ENCODE measurements around the gene GALNTL6. TPM values are rescaled to one million over a fixed set of nuclear protein-coding genes. Genes with fewer than 3 reads are reported as not detected.

GALNTL6 gene
- total RNA-seq, 1 experiment from 2014 or later = not detected

GRCh38 chr4:172619218-172619617, 806.0 kb downstream of the GALNTL6 start:
- no TSS peak for BruUV-seq (replicated peaks)
- no peaks in the 10 kb centered on the region for H3K9me3 Mint-ChIP-seq (ENCODE audit: unreplicated experiment)
- CTCF ChIA-PET = no interaction called here

GRCh38 chr4:172619798-172620197, 806.6 kb downstream of the GALNTL6 start:
- ChIA-PET CTCF (no interaction called here), POLR2A (interaction anchor here (0.6 kb wide), 1 partner anchor 59 kb away, joined by 4 read pairs; no protein-coding TSS in a partner anchor)
- Mint-ChIP-seq H3K9me3 (ENCODE audit: unreplicated experiment) (no peaks in the 10 kb centered on the region), H3K27me3 (ENCODE audit: insufficient read depth, unreplicated experiment) (peaks cover 88% of the 10 kb centered on the region), H3K4me3 (ENCODE audit: unreplicated experiment) (no peak overlapping the region), H3K27ac (ENCODE audit: low read depth, unreplicated experiment) (no peak overlapping the region), H3K36me3 (ENCODE audit: insufficient read depth, unreplicated experiment) (no peaks in the 10 kb centered on the region), H3K4me1 (ENCODE audit: insufficient read depth, unreplicated experiment) (no peaks in the 10 kb centered on the region)
- intact Hi-C loops (cut with micrococcal nuclease) = no loop called here
- DNase-seq (ENCODE audit: unreplicated experiment) = no peak
- no TSS peak for BruUV-seq (replicated peaks)
- TF ChIP-seq, protein P1, sequence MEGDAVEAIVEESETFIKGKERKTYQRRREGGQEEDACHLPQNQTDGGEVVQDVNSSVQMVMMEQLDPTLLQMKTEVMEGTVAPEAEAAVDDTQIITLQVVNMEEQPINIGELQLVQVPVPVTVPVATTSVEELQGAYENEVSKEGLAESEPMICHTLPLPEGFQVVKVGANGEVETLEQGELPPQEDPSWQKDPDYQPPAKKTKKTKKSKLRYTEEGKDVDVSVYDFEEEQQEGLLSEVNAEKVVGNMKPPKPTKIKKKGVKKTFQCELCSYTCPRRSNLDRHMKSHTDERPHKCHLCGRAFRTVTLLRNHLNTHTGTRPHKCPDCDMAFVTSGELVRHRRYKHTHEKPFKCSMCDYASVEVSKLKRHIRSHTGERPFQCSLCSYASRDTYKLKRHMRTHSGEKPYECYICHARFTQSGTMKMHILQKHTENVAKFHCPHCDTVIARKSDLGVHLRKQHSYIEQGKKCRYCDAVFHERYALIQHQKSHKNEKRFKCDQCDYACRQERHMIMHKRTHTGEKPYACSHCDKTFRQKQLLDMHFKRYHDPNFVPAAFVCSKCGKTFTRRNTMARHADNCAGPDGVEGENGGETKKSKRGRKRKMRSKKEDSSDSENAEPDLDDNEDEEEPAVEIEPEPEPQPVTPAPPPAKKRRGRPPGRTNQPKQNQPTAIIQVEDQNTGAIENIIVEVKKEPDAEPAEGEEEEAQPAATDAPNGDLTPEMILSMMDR (IDR thresholded peaks at IDR 0.05; ENCODE audit: unreplicated experiment) = no peak

More at GRCh38 chr4:172619218-172619617, 806.0 kb downstream of the GALNTL6 start:
- TF ChIP-seq, protein P1 (IDR thresholded peaks at IDR 0.05; ENCODE audit: unreplicated experiment) = no peak
- no peak for DNase-seq (ENCODE audit: unreplicated experiment)
- Mint-ChIP-seq H3K27me3 (ENCODE audit: insufficient read depth, unreplicated experiment) (peaks cover 86% of the 10 kb centered on the region), H3K4me3 (ENCODE audit: unreplicated experiment) (no peak overlapping the region), H3K27ac (ENCODE audit: low read depth, unreplicated experiment) (no peak overlapping the region), H3K36me3 (ENCODE audit: insufficient read depth, unreplicated experiment) (no peaks in the 10 kb centered on the region), H3K4me1 (ENCODE audit: insufficient read depth, unreplicated experiment) (no peaks in the 10 kb centered on the region)
- intact Hi-C loops (cut with micrococcal nuclease) = no loop called here
- POLR2A ChIA-PET = no interaction called here

DNA sequence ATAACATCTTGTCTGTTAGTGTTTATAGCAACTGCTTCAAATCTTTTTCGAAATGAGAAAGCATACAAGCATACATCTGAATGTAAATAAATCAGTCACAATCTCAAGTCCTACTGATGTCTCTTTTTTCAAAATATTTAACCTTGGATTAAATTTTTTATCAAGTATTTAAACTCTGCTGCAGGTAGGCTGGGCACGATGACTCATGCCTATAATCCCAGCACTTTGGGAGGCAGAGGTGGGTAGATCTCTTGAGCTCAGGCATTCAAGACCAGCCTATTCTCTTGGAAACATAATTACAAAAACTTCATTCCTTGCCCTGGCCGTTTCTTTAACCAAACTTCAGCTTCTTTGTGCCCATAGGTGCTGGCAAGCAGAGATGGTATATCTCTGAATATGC, 815.1 kb downstream of the GALNTL6 start:
- TF ChIP-seq, protein P1 (IDR thresholded peaks at IDR 0.05; ENCODE audit: unreplicated experiment) = no peak

GRCh38 chr4:172630280-172630679, 817.1 kb downstream of the GALNTL6 start:
- ChIA-PET POLR2A (no interaction called here), CTCF (no interaction called here)
- TF ChIP-seq, protein P1 (IDR thresholded peaks at IDR 0.05; ENCODE audit: unreplicated experiment) = no peak
- Mint-ChIP-seq H3K9me3 (ENCODE audit: unreplicated experiment) (peaks cover 5% of the 10 kb centered on the region), H3K36me3 (ENCODE audit: insufficient read depth, unreplicated experiment) (no peaks in the 10 kb centered on the region), H3K27ac (ENCODE audit: low read depth, unreplicated experiment) (no peak overlapping the region), H3K4me3 (ENCODE audit: unreplicated experiment) (no peak overlapping the region), H3K4me1 (ENCODE audit: insufficient read depth, unreplicated experiment) (no peaks in the 10 kb centered on the region), H3K27me3 (ENCODE audit: insufficient read depth, unreplicated experiment) (peaks cover 85% of the 10 kb centered on the region)
- no TSS peak for BruUV-seq (replicated peaks)
- intact Hi-C loops (cut with micrococcal nuclease) = no loop called here
- DNase-seq (ENCODE audit: unreplicated experiment) = no peak

More for the DNA sequence above, 815.1 kb downstream of the GALNTL6 start:
- ChIA-PET CTCF (no interaction called here), POLR2A (no interaction called here)
- H3K4me3 Mint-ChIP-seq (ENCODE audit: unreplicated experiment) = no peak overlapping the region
- no TSS peak for BruUV-seq (replicated peaks)
- no peak for DNase-seq (ENCODE audit: unreplicated experiment)
- H3K4me1 Mint-ChIP-seq (ENCODE audit: insufficient read depth, unreplicated experiment) = no peaks in the 10 kb centered on the region
- H3K27ac Mint-ChIP-seq (ENCODE audit: low read depth, unreplicated experiment) = no peak overlapping the region
- H3K27me3 Mint-ChIP-seq (ENCODE audit: insufficient read depth, unreplicated experiment) = peaks cover 92% of the 10 kb centered on the region
- no peaks in the 10 kb centered on the region for H3K36me3 Mint-ChIP-seq (ENCODE audit: insufficient read depth, unreplicated experiment)
- H3K9me3 Mint-ChIP-seq (ENCODE audit: unreplicated experiment) = peaks cover 5% of the 10 kb centered on the region
- intact Hi-C loops (cut with micrococcal nuclease) = no loop called here
